OCI-LY1 (cell line): ENCODE data around the gene C16orf89.
"Not testable (repeated sequence)": the region's sequence is repeated elsewhere in the genome, so short reads cannot be mapped to it uniquely, and the experiment has no call there.

Experiments used
- EZH2 ChIP-seq: fragments of 200-600 bp; sonication (generic), shearing (Covaris generic); IDR thresholded peaks from 2 replicates; pipeline ENCODE4 v1.8.0; 2017; ENCODE audit warnings: borderline replicate concordance, mixed run types, mild to moderate bottlenecking, antibody characterized with exemption, low read length, moderate library complexity, mixed read lengths
- TF ChIP-seq, protein P1 (sequence below): fragments of 200-600 bp; sonication (generic), shearing (Covaris generic); IDR thresholded peaks from 2 replicates; pipeline ENCODE4 v1.5.1; 2017; ENCODE audit warnings: mild to moderate bottlenecking, antibody characterized with exemption, low read length, moderate library complexity, mixed read lengths

DNA sequence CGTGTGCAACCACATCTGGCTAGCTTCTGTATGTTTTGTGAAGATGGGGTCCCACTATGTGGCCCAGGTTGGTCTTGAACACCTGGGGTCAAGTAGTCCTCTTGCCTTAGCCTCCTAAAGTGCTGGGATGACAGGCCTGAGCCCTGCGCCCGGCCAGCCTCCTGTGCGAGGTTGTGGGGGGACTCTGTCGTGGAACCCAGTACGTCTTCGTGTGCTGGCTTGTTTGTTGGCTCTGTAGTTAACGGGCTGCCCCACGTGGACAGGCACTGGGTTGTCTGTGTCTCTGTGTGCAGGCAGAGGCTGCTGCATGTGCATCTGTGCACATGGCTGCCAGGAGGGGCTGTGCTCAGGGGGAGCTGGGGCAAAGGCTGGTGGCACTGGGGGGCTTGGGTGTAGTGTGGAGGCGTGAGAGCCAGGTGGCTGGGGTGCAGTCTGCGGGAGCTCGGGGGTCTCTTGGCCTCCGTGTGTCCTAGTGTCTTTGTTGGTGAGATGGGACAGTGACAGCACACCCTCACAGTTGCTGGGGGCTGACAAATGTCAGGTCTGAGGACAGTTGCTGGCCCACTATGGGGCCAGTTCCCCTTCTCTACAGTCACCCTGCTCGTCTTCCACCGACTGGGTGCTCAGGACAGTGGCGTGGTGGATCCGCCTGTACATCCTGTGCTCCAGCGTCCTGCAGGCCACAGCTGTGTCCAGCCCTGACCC, 22.5 kb upstream of the C16orf89 start:
- TF ChIP-seq, protein P1, sequence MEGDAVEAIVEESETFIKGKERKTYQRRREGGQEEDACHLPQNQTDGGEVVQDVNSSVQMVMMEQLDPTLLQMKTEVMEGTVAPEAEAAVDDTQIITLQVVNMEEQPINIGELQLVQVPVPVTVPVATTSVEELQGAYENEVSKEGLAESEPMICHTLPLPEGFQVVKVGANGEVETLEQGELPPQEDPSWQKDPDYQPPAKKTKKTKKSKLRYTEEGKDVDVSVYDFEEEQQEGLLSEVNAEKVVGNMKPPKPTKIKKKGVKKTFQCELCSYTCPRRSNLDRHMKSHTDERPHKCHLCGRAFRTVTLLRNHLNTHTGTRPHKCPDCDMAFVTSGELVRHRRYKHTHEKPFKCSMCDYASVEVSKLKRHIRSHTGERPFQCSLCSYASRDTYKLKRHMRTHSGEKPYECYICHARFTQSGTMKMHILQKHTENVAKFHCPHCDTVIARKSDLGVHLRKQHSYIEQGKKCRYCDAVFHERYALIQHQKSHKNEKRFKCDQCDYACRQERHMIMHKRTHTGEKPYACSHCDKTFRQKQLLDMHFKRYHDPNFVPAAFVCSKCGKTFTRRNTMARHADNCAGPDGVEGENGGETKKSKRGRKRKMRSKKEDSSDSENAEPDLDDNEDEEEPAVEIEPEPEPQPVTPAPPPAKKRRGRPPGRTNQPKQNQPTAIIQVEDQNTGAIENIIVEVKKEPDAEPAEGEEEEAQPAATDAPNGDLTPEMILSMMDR, result not testable (repeated sequence)
- TF ChIP-seq EZH2, result not testable (repeated sequence)
